WTC11 (cell line): Measurements from ENCODE around the gene SGO2. TPM values are rescaled to one million over a fixed set of nuclear protein-coding genes. Genes with fewer than 3 reads are reported as not detected.

ENCODE experiments used
- ATAC-seq: fragments of 200-7000 bp; cut with Tn5 transposase; 2 replicates; pipeline ENCODE4 v1.10.0; 2021; ENCODE audit warnings: mild to moderate bottlenecking, moderate library complexity
- CTCF ChIA-PET: fragments of 300-600 bp; sonication (Branson Sonifier 250); formaldehyde crosslinking; loops from one replicate; lab custom pipeline; 2021; ENCODE audit warnings: antibody characterized with exemption; lab: Charles Lee
- POLR2A ChIA-PET: fragments of 350-600 bp; sonication (Branson Sonifier 250); formaldehyde crosslinking; loops from one replicate; lab custom pipeline; 2021; ENCODE audit warnings: antibody characterized with exemption; lab: Charles Lee
- DNase-seq: peaks from one replicate; pipeline ENCODE4 v3.0.0; 2021; ENCODE audit warnings: low spot score
- H3K27ac Mint-ChIP-seq: 2 replicates; pipeline ENCODE4 v1.8.0; 2021; ENCODE audit warnings: mixed read lengths
- H3K27me3 Mint-ChIP-seq: 2 replicates; pipeline ENCODE4 v1.8.0; 2021; ENCODE audit warnings: low read depth, mild to moderate bottlenecking, moderate library complexity, mixed read lengths
- H3K36me3 Mint-ChIP-seq: 2 replicates; pipeline ENCODE4 v1.8.0; 2021; ENCODE audit warnings: mixed read lengths
- H3K4me1 Mint-ChIP-seq: 2 replicates; pipeline ENCODE4 v1.8.0; 2022; ENCODE audit warnings: mixed read lengths
- H3K4me3 Mint-ChIP-seq: 2 replicates; pipeline ENCODE4 v1.8.0; 2021; ENCODE audit warnings: mild to moderate bottlenecking, moderate library complexity, mixed read lengths
- H3K9me3 Mint-ChIP-seq: 2 replicates; pipeline ENCODE4 v1.8.0; 2021; ENCODE audit warnings: mixed read lengths
- CBFB ChIP-seq: sonication (generic); formaldehyde crosslinking; IDR thresholded peaks from 2 replicates; pipeline ENCODE4 v1.8.1; 2022; ENCODE audit warnings: mild to moderate bottlenecking, low read depth, missing genetic modification reagents
- CREB1 ChIP-seq: sonication (generic); formaldehyde crosslinking; IDR thresholded peaks from 2 replicates; pipeline ENCODE4 v1.8.0; 2023; ENCODE audit warnings: mild to moderate bottlenecking, missing genetic modification reagents
- GABPB1 ChIP-seq: sonication (generic); formaldehyde crosslinking; IDR thresholded peaks from 2 replicates; pipeline ENCODE4 v1.8.1; 2023; ENCODE audit warnings: mild to moderate bottlenecking, missing genetic modification reagents
- GRHL2 ChIP-seq: fragments of 250-450 bp; sonication (Bioruptor Pico); IDR thresholded peaks from 2 replicates; pipeline ENCODE4 v1.8.0; 2022; ENCODE audit warnings: mild to moderate bottlenecking, moderate library complexity; ENCODE audit not compliant: insufficient replicate concordance, severe bottlenecking
- GTF2I ChIP-seq: fragments of 250-450 bp; sonication (Bioruptor Pico); conservative IDR thresholded peaks from 2 replicates; pipeline ENCODE4 v1.4.0; 2021; ENCODE audit warnings: mild to moderate bottlenecking
- JUN ChIP-seq: sonication (generic); formaldehyde crosslinking; IDR thresholded peaks from 2 replicates; pipeline ENCODE4 v1.8.0; 2023; ENCODE audit warnings: mild to moderate bottlenecking, missing genetic modification reagents
- MYBL2 ChIP-seq: sonication (generic); formaldehyde crosslinking; IDR thresholded peaks from 2 replicates; pipeline ENCODE4 v1.8.1; 2023; ENCODE audit warnings: mild to moderate bottlenecking, moderate library complexity, missing genetic modification reagents
- NFE2L1 ChIP-seq: sonication (generic); formaldehyde crosslinking; IDR thresholded peaks from 2 replicates; pipeline ENCODE4 v1.8.1; 2023; ENCODE audit warnings: missing genetic modification reagents
- NR2C2 ChIP-seq: sonication (generic); formaldehyde crosslinking; IDR thresholded peaks from 2 replicates; pipeline ENCODE4 v1.8.0; 2022; ENCODE audit warnings: mild to moderate bottlenecking, missing genetic modification reagents
- OVOL2 ChIP-seq: fragments of 250-450 bp; sonication (Bioruptor Pico); IDR thresholded peaks from 2 replicates; pipeline ENCODE4 v1.9.0; 2021; ENCODE audit warnings: mild to moderate bottlenecking, borderline replicate concordance
- PREB ChIP-seq: sonication (generic); formaldehyde crosslinking; IDR thresholded peaks from 2 replicates; pipeline ENCODE4 v1.8.1; 2022; ENCODE audit warnings: mild to moderate bottlenecking, missing genetic modification reagents, moderate library complexity, borderline replicate concordance
- RELA ChIP-seq: sonication (generic); formaldehyde crosslinking; IDR thresholded peaks from 2 replicates; pipeline ENCODE4 v1.8.1; 2022; ENCODE audit warnings: missing genetic modification reagents, mild to moderate bottlenecking, borderline replicate concordance
- SP1 ChIP-seq: sonication (generic); formaldehyde crosslinking; conservative IDR thresholded peaks from 2 replicates; pipeline ENCODE4 v1.8.1; 2022; ENCODE audit warnings: missing genetic modification reagents
- TEAD4 ChIP-seq: sonication (generic); formaldehyde crosslinking; IDR thresholded peaks from 2 replicates; pipeline ENCODE4 v1.8.0; 2022; ENCODE audit warnings: mild to moderate bottlenecking, missing genetic modification reagents
- ZNF138 ChIP-seq: sonication (generic); formaldehyde crosslinking; conservative IDR thresholded peaks from 2 replicates; pipeline ENCODE4 v1.8.1; 2022; ENCODE audit warnings: mild to moderate bottlenecking, moderate library complexity, missing genetic modification reagents
- ZNF263 ChIP-seq: sonication (generic); formaldehyde crosslinking; IDR thresholded peaks from 2 replicates; pipeline ENCODE4 v1.8.1; 2022; ENCODE audit warnings: low read depth, mild to moderate bottlenecking, moderate library complexity, missing genetic modification reagents
- ZNF317 ChIP-seq: sonication (generic); formaldehyde crosslinking; IDR thresholded peaks from 2 replicates; pipeline ENCODE4 v1.8.1; 2023; ENCODE audit warnings: low read depth, mild to moderate bottlenecking, moderate library complexity, missing genetic modification reagents, borderline replicate concordance
- total RNA-seq: library from RNA; stranded (reverse); gene quantifications from 3 replicates; pipeline ENCODE4 v1.2.3, GENCODE V29; 2021
- TF ChIP-seq, protein P1 (sequence below): sonication (generic); formaldehyde crosslinking; IDR thresholded peaks from 2 replicates; pipeline ENCODE4 v1.8.1; 2023; ENCODE audit warnings: mild to moderate bottlenecking, missing genetic modification reagents, borderline replicate concordance
- TF ChIP-seq, protein P2 (sequence below): sonication (generic); formaldehyde crosslinking; IDR thresholded peaks from 2 replicates; pipeline ENCODE4 v1.8.0; 2022; ENCODE audit warnings: mild to moderate bottlenecking, missing genetic modification reagents
- TF ChIP-seq, protein P3 (sequence below): sonication (generic); formaldehyde crosslinking; IDR thresholded peaks from 2 replicates; pipeline ENCODE4 v1.8.1; 2023; ENCODE audit warnings: mild to moderate bottlenecking, moderate library complexity, missing genetic modification reagents

Gene SGO2
- total RNA-seq, 1 experiment from 2014 or later = 34.1 TPM

DNA sequence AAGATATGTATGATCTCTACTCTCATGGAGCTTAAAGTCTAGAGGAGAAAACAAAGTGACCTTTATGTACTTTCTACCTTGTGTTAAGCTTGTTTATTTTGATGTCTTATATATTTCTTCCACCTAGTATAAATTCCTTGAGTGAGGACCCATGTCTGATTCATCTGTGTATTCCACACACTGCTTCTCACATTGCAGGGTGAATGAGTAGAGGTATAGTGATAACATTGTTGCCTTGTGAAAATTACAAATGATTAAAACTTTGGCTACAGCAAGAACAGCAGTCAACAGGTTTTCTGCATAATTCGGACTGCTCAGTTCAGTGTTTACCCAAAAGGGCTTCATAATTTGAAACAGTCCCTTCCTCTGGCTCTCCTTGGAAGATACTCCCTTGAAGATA is 96.1 kb downstream of the SGO2 start (continued):
- TF ChIP-seq ZNF317 (CRISPR knock-in tag) (no peak), JUN (CRISPR knock-in tag) (no peak)
- TF ChIP-seq, all 79 proteins: peak for 0

- TF ChIP-seq JUN (CRISPR knock-in tag) = no peak
- no peak for TF ChIP-seq ZNF263 (CRISPR knock-in tag)
- no peak for TF ChIP-seq ZNF317 (CRISPR knock-in tag)
- TF ChIP-seq CBFB = no peak
- TF ChIP-seq TEAD4 (CRISPR knock-in tag) = no peak
- no peak for TF ChIP-seq OVOL2
- no peak for TF ChIP-seq ZNF138 (CRISPR knock-in tag)
- no peak for TF ChIP-seq NFE2L1
- ChIA-PET POLR2A (no interaction called here), CTCF (no interaction called here)
- Mint-ChIP-seq H3K27ac (no peak overlapping the region), H3K36me3 (no peaks in the 10 kb centered on the region), H3K9me3 (no peaks in the 10 kb centered on the region), H3K4me3 (no peak overlapping the region), H3K4me1 (peaks cover 22% of the 10 kb centered on the region), H3K27me3 (no peaks in the 10 kb centered on the region; the same call in 1 of the 2 replicates)
- ATAC-seq (no peak), DNase-seq (no peak)
These were observed 98.0 kb downstream of the SGO2 start for GRCh38 chr2:200624026-200624425.

GRCh38 chr2:200624658-200625057 is 98.7 kb downstream of the SGO2 start:
- CTCF ChIA-PET = no interaction called here
- Mint-ChIP-seq H3K36me3 (no peaks in the 10 kb centered on the region), H3K4me3 (no peak overlapping the region), H3K4me1 (peaks cover 22% of the 10 kb centered on the region), H3K9me3 (no peaks in the 10 kb centered on the region), H3K27me3 (no peaks in the 10 kb centered on the region; the same call in 1 of the 2 replicates), H3K27ac (no peak overlapping the region)
- POLR2A ChIA-PET = no interaction called here
- TF ChIP-seq NR2C2 (CRISPR knock-in tag) (no peak), GABPB1 (CRISPR knock-in tag) (peak; percentile 29; the same call in 1 of the 2 replicates), GRHL2 (CRISPR knock-in tag) (no peak)
- TF ChIP-seq, protein P1, sequence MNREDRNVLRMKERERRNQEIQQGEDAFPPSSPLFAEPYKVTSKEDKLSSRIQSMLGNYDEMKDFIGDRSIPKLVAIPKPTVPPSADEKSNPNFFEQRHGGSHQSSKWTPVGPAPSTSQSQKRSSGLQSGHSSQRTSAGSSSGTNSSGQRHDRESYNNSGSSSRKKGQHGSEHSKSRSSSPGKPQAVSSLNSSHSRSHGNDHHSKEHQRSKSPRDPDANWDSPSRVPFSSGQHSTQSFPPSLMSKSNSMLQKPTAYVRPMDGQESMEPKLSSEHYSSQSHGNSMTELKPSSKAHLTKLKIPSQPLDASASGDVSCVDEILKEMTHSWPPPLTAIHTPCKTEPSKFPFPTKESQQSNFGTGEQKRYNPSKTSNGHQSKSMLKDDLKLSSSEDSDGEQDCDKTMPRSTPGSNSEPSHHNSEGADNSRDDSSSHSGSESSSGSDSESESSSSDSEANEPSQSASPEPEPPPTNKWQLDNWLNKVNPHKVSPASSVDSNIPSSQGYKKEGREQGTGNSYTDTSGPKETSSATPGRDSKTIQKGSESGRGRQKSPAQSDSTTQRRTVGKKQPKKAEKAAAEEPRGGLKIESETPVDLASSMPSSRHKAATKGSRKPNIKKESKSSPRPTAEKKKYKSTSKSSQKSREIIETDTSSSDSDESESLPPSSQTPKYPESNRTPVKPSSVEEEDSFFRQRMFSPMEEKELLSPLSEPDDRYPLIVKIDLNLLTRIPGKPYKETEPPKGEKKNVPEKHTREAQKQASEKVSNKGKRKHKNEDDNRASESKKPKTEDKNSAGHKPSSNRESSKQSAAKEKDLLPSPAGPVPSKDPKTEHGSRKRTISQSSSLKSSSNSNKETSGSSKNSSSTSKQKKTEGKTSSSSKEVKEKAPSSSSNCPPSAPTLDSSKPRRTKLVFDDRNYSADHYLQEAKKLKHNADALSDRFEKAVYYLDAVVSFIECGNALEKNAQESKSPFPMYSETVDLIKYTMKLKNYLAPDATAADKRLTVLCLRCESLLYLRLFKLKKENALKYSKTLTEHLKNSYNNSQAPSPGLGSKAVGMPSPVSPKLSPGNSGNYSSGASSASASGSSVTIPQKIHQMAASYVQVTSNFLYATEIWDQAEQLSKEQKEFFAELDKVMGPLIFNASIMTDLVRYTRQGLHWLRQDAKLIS = no peak
- TF ChIP-seq, protein P2, sequence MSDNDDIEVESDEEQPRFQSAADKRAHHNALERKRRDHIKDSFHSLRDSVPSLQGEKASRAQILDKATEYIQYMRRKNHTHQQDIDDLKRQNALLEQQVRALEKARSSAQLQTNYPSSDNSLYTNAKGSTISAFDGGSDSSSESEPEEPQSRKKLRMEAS (CRISPR knock-in tag) = no peak
- ATAC-seq (no peak), DNase-seq (no peak)

- ChIA-PET POLR2A (no interaction called here), CTCF (no interaction called here)
- DNase-seq = no peak
- TF ChIP-seq, protein P3, sequence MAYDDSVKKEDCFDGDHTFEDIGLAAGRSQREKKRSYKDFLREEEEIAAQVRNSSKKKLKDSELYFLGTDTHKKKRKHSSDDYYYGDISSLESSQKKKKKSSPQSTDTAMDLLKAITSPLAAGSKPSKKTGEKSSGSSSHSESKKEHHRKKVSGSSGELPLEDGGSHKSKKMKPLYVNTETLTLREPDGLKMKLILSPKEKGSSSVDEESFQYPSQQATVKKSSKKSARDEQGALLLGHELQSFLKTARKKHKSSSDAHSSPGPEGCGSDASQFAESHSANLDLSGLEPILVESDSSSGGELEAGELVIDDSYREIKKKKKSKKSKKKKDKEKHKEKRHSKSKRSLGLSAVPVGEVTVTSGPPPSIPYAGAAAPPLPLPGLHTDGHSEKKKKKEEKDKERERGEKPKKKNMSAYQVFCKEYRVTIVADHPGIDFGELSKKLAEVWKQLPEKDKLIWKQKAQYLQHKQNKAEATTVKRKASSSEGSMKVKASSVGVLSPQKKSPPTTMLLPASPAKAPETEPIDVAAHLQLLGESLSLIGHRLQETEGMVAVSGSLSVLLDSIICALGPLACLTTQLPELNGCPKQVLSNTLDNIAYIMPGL (CRISPR knock-in tag) = no peak
- TF ChIP-seq PREB (CRISPR knock-in tag) (no peak), SP1 (CRISPR knock-in tag) (no peak), RELA (CRISPR knock-in tag) (no peak), MYBL2 (CRISPR knock-in tag) (no peak), GTF2I (CRISPR knock-in tag) (no peak), CREB1 (CRISPR knock-in tag) (no peak)
- Mint-ChIP-seq H3K27me3 (no peaks in the 10 kb centered on the region; the same call in 1 of the 2 replicates), H3K4me3 (no peak overlapping the region), H3K36me3 (no peaks in the 10 kb centered on the region), H3K9me3 (no peaks in the 10 kb centered on the region), H3K27ac (no peak overlapping the region), H3K4me1 (peaks cover 22% of the 10 kb centered on the region)
- no peak for ATAC-seq
These were observed 99.3 kb downstream of the SGO2 start for GRCh38 chr2:200625282-200625681.
